HepG2 (cell line): ENCODE results near the gene HMG20B. TPM values are rescaled to one million over a fixed set of nuclear protein-coding genes. Genes with fewer than 3 reads are reported as not detected.

Source experiments
- BORCS8-MEF2B ChIP-seq: sonication (generic); formaldehyde crosslinking; IDR thresholded peaks from 2 replicates; pipeline ENCODE4 v1.8.0; 2022; ENCODE audit warnings: mild to moderate bottlenecking, missing genetic modification reagents
- DR1 ChIP-seq: sonication (generic); formaldehyde crosslinking; IDR thresholded peaks from 2 replicates; pipeline ENCODE4 v1.8.0; 2021; ENCODE audit warnings: mild to moderate bottlenecking, missing genetic modification reagents, inconsistent platforms
- ERF ChIP-seq: IDR thresholded peaks from 2 replicates; pipeline ENCODE4 v1.6.1; 2018; ENCODE audit warnings: missing biosample characterization, missing genetic modification reagents
- FOXK2 ChIP-seq: fragments of 450-650 bp; IDR thresholded peaks from 2 replicates; pipeline ENCODE4 v1.6.1; 2016
- FOXP1 ChIP-seq, 2 experiments: fragments of 450-650 bp in 1 of 2; IDR thresholded peaks; 2 replicates each; pipeline ENCODE4 v1.6.1; 2017 to 2018; ENCODE audit warnings: antibody characterized with exemption in 1 of 2
- IRF2 ChIP-seq: IDR thresholded peaks from 2 replicates; pipeline ENCODE4 v1.6.1; 2018; ENCODE audit warnings: missing genetic modification reagents, missing compliant biosample characterization
- MED13 ChIP-seq: sonication (generic); formaldehyde crosslinking; IDR thresholded peaks from 2 replicates; pipeline ENCODE4 v1.5.0; 2020; ENCODE audit warnings: missing genetic modification reagents
- NCOA1 ChIP-seq: sonication (generic); formaldehyde crosslinking; IDR thresholded peaks from 2 replicates; pipeline ENCODE4 v1.9.0; 2021; ENCODE audit warnings: missing genetic modification reagents
- PTBP1 ChIP-seq: fragments of 200-400 bp; formaldehyde crosslinking; IDR thresholded peaks from 2 replicates; pipeline ENCODE4 v1.6.1; 2018; ENCODE audit warnings: low read length, low read depth; ENCODE audit not compliant: poor library complexity, severe bottlenecking
- SUZ12 ChIP-seq: fragments of 150-350 bp; IDR thresholded peaks from 2 replicates; pipeline ENCODE4 v1.6.1; 2014; ENCODE audit warnings: low read depth, low read length
- ZKSCAN8 ChIP-seq: IDR thresholded peaks from 2 replicates; pipeline ENCODE4 v1.6.1; 2016; ENCODE audit warnings: borderline replicate concordance, missing genetic modification reagents, missing compliant biosample characterization
- ZNF136 ChIP-seq: sonication (generic); formaldehyde crosslinking; IDR thresholded peaks from 2 replicates; pipeline ENCODE4 v1.8.1; 2022; ENCODE audit warnings: low read depth, mild to moderate bottlenecking, moderate library complexity, missing genetic modification reagents
- polyA plus RNA-seq, 8 experiments: library from polyadenylated mRNA; depleted of rRNA in 3 of 8; stranded (reverse) in 7 of 8; unstranded in 1 of 8; fragments of >200 nt; fragmentation: Illumina TruSeq in 4 of 8; extraction: Trizol in 4 of 8; gene quantifications; 2 replicates each; pipeline versions ENCODE4 v1.2.1 to v1.2.3, GENCODE V29; 2011 to 2016; ENCODE audit warnings: low read depth in 4 of 8, missing spikeins in 1 of 8, mixed read lengths in 1 of 8; ENCODE audit not compliant: insufficient read depth in 1 of 8
- total RNA-seq, 5 experiments: library from RNA; depleted of rRNA; stranded (reverse); fragments of >200 nt; fragmentation: Illumina TruSeq; extraction: Trizol; gene quantifications; 2 replicates each; pipeline ENCODE4 v1.2.3, GENCODE V29; 2016; ENCODE audit warnings: low read depth in 1 of 5
- TF ChIP-seq, protein P1 (sequence below): sonication (generic); formaldehyde crosslinking; IDR thresholded peaks from 2 replicates; pipeline ENCODE4 v1.5.0; 2020; ENCODE audit warnings: missing genetic modification reagents
- TF ChIP-seq, protein P2 (sequence below): sonication (generic); formaldehyde crosslinking; IDR thresholded peaks from 2 replicates; pipeline ENCODE4 v1.9.0; 2021; ENCODE audit warnings: missing genetic modification reagents, borderline replicate concordance
- TF ChIP-seq, protein P3 (sequence below): sonication (generic); formaldehyde crosslinking; IDR thresholded peaks from 2 replicates; pipeline ENCODE4 v1.5.0; 2020; ENCODE audit warnings: mild to moderate bottlenecking, missing genetic modification reagents, moderate library complexity
- TF ChIP-seq, protein P4 (sequence below): sonication (generic); formaldehyde crosslinking; IDR thresholded peaks from 2 replicates; pipeline ENCODE4 v1.5.0; 2020; ENCODE audit warnings: mild to moderate bottlenecking, missing genetic modification reagents
- TF ChIP-seq, protein P5 (sequence below): sonication (generic); formaldehyde crosslinking; IDR thresholded peaks from 2 replicates; pipeline ENCODE4 v1.8.1; 2022; ENCODE audit warnings: low read depth, mild to moderate bottlenecking, missing genetic modification reagents

HMG20B gene
- total and polyA plus RNA-seq, 2 of the 13 experiments (the other 11 are each of a cell fraction or from before 2014, with no cell fraction given): 23.9 to 29.2 TPM

DNA sequence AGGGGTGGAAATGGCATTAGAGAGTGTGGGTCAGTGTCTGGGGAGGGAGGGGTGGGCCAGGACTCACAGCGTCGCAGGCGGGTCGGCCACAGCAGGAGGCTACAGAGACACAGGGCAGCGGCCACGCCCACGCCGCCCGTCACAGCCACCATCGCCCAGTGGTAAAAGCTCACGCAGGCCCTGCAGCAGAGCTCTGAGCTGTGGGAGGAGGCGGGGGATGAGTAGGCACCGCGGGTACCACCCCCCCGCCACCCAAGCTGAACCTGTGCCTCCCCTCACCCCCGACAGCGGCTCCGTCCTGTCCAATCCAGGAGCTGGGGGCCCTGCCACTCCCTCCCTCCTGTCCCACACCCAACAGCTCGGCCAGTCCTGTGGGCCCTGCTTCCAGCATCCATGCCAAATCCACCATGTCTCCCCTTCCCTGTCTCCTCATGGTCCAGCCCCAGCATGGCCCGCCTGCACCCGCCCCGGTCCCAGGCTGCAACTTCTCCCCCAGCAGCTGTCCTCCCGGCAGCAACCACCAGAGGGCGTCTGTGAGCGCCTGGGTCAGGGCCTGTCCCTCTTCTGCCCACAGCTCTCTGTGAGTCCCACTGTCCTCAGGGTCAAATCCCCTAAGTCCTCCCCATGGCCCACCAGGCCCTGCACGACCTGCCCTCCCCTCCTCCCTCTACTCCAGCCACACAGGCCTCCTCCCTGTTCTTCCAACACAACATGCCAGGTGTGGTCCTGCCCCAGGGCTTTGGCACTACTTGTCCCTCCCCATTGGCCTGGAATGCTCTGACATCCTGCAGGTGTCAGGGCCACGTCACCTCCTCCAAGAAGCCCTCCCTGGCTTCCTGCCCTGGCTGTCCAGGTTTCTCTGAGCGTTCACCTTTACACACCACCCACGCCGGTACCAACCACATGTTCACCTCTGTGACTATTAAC lies 27.7 kb upstream of the HMG20B start (continued):
- TF ChIP-seq, protein P1, sequence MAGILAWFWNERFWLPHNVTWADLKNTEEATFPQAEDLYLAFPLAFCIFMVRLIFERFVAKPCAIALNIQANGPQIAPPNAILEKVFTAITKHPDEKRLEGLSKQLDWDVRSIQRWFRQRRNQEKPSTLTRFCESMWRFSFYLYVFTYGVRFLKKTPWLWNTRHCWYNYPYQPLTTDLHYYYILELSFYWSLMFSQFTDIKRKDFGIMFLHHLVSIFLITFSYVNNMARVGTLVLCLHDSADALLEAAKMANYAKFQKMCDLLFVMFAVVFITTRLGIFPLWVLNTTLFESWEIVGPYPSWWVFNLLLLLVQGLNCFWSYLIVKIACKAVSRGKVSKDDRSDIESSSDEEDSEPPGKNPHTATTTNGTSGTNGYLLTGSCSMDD: no peak
- TF ChIP-seq, protein P2, sequence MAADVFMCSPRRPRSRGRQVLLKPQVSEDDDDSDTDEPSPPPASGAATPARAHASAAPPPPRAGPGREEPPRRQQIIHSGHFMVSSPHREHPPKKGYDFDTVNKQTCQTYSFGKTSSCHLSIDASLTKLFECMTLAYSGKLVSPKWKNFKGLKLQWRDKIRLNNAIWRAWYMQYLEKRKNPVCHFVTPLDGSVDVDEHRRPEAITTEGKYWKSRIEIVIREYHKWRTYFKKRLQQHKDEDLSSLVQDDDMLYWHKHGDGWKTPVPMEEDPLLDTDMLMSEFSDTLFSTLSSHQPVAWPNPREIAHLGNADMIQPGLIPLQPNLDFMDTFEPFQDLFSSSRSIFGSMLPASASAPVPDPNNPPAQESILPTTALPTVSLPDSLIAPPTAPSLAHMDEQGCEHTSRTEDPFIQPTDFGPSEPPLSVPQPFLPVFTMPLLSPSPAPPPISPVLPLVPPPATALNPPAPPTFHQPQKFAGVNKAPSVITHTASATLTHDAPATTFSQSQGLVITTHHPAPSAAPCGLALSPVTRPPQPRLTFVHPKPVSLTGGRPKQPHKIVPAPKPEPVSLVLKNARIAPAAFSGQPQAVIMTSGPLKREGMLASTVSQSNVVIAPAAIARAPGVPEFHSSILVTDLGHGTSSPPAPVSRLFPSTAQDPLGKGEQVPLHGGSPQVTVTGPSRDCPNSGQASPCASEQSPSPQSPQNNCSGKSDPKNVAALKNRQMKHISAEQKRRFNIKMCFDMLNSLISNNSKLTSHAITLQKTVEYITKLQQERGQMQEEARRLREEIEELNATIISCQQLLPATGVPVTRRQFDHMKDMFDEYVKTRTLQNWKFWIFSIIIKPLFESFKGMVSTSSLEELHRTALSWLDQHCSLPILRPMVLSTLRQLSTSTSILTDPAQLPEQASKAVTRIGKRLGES (CRISPR knock-in tag): no peak
- TF ChIP-seq NCOA1 (CRISPR knock-in tag) (no peak), MED13 (no peak), ZKSCAN8 (no peak), SUZ12 (no peak), IRF2 (CRISPR knock-in tag) (peak; percentile 32; the same call in 1 of the 2 replicates), BORCS8-MEF2B (CRISPR knock-in tag) (peak; percentile 47; the same call in 1 of the 2 replicates), DR1 (CRISPR knock-in tag) (no peak), FOXK2 (no peak), ERF (CRISPR knock-in tag) (no peak), ZNF136 (CRISPR knock-in tag) (no peak), PTBP1 (peak; percentile 18), FOXP1 (IDR thresholded peaks at IDR 0.05) (no peak), FOXP1 (CRISPR knock-in tag; IDR thresholded peaks at IDR 0.05) (no peak)
- TF ChIP-seq, protein P3, sequence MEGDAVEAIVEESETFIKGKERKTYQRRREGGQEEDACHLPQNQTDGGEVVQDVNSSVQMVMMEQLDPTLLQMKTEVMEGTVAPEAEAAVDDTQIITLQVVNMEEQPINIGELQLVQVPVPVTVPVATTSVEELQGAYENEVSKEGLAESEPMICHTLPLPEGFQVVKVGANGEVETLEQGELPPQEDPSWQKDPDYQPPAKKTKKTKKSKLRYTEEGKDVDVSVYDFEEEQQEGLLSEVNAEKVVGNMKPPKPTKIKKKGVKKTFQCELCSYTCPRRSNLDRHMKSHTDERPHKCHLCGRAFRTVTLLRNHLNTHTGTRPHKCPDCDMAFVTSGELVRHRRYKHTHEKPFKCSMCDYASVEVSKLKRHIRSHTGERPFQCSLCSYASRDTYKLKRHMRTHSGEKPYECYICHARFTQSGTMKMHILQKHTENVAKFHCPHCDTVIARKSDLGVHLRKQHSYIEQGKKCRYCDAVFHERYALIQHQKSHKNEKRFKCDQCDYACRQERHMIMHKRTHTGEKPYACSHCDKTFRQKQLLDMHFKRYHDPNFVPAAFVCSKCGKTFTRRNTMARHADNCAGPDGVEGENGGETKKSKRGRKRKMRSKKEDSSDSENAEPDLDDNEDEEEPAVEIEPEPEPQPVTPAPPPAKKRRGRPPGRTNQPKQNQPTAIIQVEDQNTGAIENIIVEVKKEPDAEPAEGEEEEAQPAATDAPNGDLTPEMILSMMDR: peak; percentile 95
- TF ChIP-seq, protein P4, sequence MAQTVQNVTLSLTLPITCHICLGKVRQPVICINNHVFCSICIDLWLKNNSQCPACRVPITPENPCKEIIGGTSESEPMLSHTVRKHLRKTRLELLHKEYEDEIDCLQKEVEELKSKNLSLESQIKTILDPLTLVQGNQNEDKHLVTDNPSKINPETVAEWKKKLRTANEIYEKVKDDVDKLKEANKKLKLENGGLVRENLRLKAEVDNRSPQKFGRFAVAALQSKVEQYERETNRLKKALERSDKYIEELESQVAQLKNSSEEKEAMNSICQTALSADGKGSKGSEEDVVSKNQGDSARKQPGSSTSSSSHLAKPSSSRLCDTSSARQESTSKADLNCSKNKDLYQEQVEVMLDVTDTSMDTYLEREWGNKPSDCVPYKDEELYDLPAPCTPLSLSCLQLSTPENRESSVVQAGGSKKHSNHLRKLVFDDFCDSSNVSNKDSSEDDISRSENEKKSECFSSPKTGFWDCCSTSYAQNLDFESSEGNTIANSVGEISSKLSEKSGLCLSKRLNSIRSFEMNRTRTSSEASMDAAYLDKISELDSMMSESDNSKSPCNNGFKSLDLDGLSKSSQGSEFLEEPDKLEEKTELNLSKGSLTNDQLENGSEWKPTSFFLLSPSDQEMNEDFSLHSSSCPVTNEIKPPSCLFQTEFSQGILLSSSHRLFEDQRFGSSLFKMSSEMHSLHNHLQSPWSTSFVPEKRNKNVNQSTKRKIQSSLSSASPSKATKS (CRISPR knock-in tag): no peak
- TF ChIP-seq, protein P5, sequence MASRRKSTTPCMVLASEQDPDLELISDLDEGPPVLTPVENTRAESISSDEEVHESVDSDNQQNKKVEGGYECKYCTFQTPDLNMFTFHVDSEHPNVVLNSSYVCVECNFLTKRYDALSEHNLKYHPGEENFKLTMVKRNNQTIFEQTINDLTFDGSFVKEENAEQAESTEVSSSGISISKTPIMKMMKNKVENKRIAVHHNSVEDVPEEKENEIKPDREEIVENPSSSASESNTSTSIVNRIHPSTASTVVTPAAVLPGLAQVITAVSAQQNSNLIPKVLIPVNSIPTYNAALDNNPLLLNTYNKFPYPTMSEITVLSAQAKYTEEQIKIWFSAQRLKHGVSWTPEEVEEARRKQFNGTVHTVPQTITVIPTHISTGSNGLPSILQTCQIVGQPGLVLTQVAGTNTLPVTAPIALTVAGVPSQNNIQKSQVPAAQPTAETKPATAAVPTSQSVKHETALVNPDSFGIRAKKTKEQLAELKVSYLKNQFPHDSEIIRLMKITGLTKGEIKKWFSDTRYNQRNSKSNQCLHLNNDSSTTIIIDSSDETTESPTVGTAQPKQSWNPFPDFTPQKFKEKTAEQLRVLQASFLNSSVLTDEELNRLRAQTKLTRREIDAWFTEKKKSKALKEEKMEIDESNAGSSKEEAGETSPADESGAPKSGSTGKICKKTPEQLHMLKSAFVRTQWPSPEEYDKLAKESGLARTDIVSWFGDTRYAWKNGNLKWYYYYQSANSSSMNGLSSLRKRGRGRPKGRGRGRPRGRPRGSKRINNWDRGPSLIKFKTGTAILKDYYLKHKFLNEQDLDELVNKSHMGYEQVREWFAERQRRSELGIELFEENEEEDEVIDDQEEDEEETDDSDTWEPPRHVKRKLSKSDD: no peak
